ENCODE measurements around the gene SASH1. TPM values are rescaled to one million over a fixed set of nuclear protein-coding genes. Genes with fewer than 3 reads are reported as not detected.

SASH1 gene
- total and polyA plus RNA-seq, 2 donors (not counting 3 experiments of a cell fraction or from before 2014, with no cell fraction given): 18.5 to 103 TPM

GRCh38 chr6:148464319-148465010 is 121.8 kb downstream of the SASH1 start:
- Histone ChIP-seq H3K36me3 (ENCODE audit: control insufficient read depth in 2 of 2, extremely low read depth in 1 of 2, insufficient read depth in 2 of 2, low read length in 2 of 2) (peaks cover 4 to 7% of the 10 kb centered on the region in 2 experiments), H3K9me1 (replicated peaks; ENCODE audit: control insufficient read depth, extremely low read depth, insufficient read depth, low read length) (no peaks in the 10 kb centered on the region), H3K4me3 (replicated peaks in 1 of 3; ENCODE audit: insufficient read depth in 1 of 3, low read depth in 1 of 3, low read length in 3 of 3) (no peak overlapping the region), H3K79me2 (ENCODE audit: control insufficient read depth, insufficient read depth, low read length) (peaks cover 81% of the 10 kb centered on the region), H3K9me3 (replicated peaks; ENCODE audit: control insufficient read depth, insufficient read depth, low read length) (no peaks in the 10 kb centered on the region), H3K4me1 (ENCODE audit: control insufficient read depth, extremely low read depth, insufficient read depth, low read length) (peaks cover 37% of the 10 kb centered on the region), H4K20me1 (replicated peaks; ENCODE audit: control insufficient read depth, extremely low read depth, insufficient read depth, low read length) (no peaks in the 10 kb centered on the region), H3K9ac (replicated peaks; ENCODE audit: extremely low read depth, insufficient read depth, low read length) (no peak overlapping the region), H3K27me3 (ENCODE audit: control insufficient read depth in 2 of 2, insufficient read depth in 2 of 2, low read length in 2 of 2) (no peaks in the 10 kb centered on the region), H3K27ac (ENCODE audit: insufficient read depth, low read depth, low read length) (peak overlapping the region; percentile 42), H3K4me2 (ENCODE audit: insufficient read depth, low read length) (no peak overlapping the region), H2AFZ (ENCODE audit: low read depth, low read length) (no peak overlapping the region)
- TF ChIP-seq MYC (IDR thresholded peaks at IDR 0.05; ENCODE audit: low read depth, low read length) (no peak), GATA2 (IDR thresholded peaks at IDR 0.05; ENCODE audit: insufficient read depth, insufficient read length, low read depth, low read length) (no peak), CTCF (IDR thresholded peaks at IDR 0.05; ENCODE audit: extremely low read depth in 1 of 2, insufficient read depth in 1 of 2, low read depth in 1 of 2, low read length in 2 of 2) (peak; percentile 76 to 94), MAX (IDR thresholded peaks at IDR 0.05; ENCODE audit: insufficient read depth, insufficient read length) (no peak), POLR2AphosphoS5 (IDR thresholded peaks at IDR 0.05; ENCODE audit: insufficient read depth, low read depth, low read length) (peak; percentile 24), POLR2A (IDR thresholded peaks at IDR 0.05; ENCODE audit: low read depth, low read length) (no peak), JUN (IDR thresholded peaks at IDR 0.05; ENCODE audit: borderline replicate concordance, insufficient read depth, insufficient read length, low read depth) (no peak), EZH2 (IDR thresholded peaks at IDR 0.05; ENCODE audit: borderline replicate concordance, low read depth, low read length, severe bottlenecking) (no peak), FOS (IDR thresholded peaks at IDR 0.05; ENCODE audit: borderline replicate concordance, insufficient read depth, low read length) (no peak)
- DNase-seq (ENCODE audit: low read depth, low spot score) (peak; percentile 86), FAIRE-seq (peak; percentile 76)
- dilution Hi-C loops (cut with MboI; ENCODE audit: extremely low pct_ligation_motif_present, low sequenced_read_pairs): no loop called here
- intact Hi-C loops (cut with micrococcal nuclease): loop anchor here (1.0 to 10.0 kb wide), 11 partner anchors 57 to 958 kb away; no protein-coding TSS in a partner anchor
- ChIA-PET POLR2A (interaction anchor here (0.7 kb wide), 1 partner anchor 258 kb away, joined by 4 read pairs; no protein-coding TSS in a partner anchor), CTCF (interaction anchor here (0.6 to 2.2 kb wide), 27 partner anchors 12 to 295 kb away, joined by 3 to 25 read pairs (median 3); no protein-coding TSS in a partner anchor)
- no TSS peak for BruUV-seq (replicated peaks)

Measured in endothelial cell of umbilical vein (primary cell).